Measurements from ENCODE around the gene TBC1D13.
"Not testable (repeated sequence)": the region's sequence is repeated elsewhere in the genome, so short reads cannot be mapped to it uniquely, and the experiment has no call there.

TBC1D13 gene

GRCh38 chr9:128785427-128785826 is 1.6 kb upstream of the TBC1D13 start:
- no peak for DNase-seq

- peak; percentile 20 for DNase-seq
Observed at GRCh38 chr9:128787659-128788058, 606 bp downstream of the TBC1D13 start.

- DNase-seq = no peak
Observed at GRCh38 chr9:128788445-128788844, 1.4 kb downstream of the TBC1D13 start.

- DNase-seq = no peak
Observed at GRCh38 chr9:128790536-128790935, 3.5 kb downstream of the TBC1D13 start.

GRCh38 chr9:128792134-128792533 is 5.1 kb downstream of the TBC1D13 start:
- no peak for DNase-seq

GRCh38 chr9:128792978-128793686 is 6.1 kb downstream of the TBC1D13 start:
- no peak for DNase-seq

GRCh38 chr9:128794961-128795360 is 7.9 kb downstream of the TBC1D13 start:
- DNase-seq = not testable (repeated sequence)

- no peak for DNase-seq
Observed at GRCh38 chr9:128798896-128799295, 11.8 kb downstream of the TBC1D13 start.

- no peak for DNase-seq
Observed at GRCh38 chr9:128800061-128800460, 13.0 kb downstream of the TBC1D13 start.

GRCh38 chr9:128802482-128802881 is 15.4 kb downstream of the TBC1D13 start:
- DNase-seq = no peak

GRCh38 chr9:128805661-128806060 is 18.6 kb downstream of the TBC1D13 start:
- DNase-seq = no peak

- DNase-seq = no peak
Observed at GRCh38 chr9:128807827-128808226, 20.8 kb downstream of the TBC1D13 start.

GRCh38 chr9:128808543-128808942 is 21.5 kb downstream of the TBC1D13 start:
- no peak for DNase-seq

GRCh38 chr9:128809036-128809599 is 22.1 kb downstream of the TBC1D13 start:
- no peak for DNase-seq

GRCh38 chr9:128809831-128810230 is 22.8 kb downstream of the TBC1D13 start:
- DNase-seq = no peak

- no peak for DNase-seq
Observed at GRCh38 chr9:128810873-128811272, 23.8 kb downstream of the TBC1D13 start.

- peak; percentile 98 for DNase-seq
Observed at GRCh38 chr9:128818099-128818838, 31.2 kb downstream of the TBC1D13 start, which contains the start of gene ENDOG. TSS of gene ENDOG (plus strand) at chr9:128818500. CDS start at chr9:128818685, 185 bp downstream.

GRCh38 chr9:128818839-128819715 is 32.0 kb downstream of the TBC1D13 start:
- DNase-seq = peak; percentile 51

GRCh38 chr9:128819716-128820664 is 32.9 kb downstream of the TBC1D13 start:
- DNase-seq = no peak

GRCh38 chr9:128820665-128821583 is 33.9 kb downstream of the TBC1D13 start:
- no peak for DNase-seq
